Smooth muscle cell (in vitro differentiated cells): ENCODE results near the gene POR. TPM values are rescaled to one million over a fixed set of nuclear protein-coding genes. Genes with fewer than 3 reads are reported as not detected.
A peak's percentile ranks its signal among the peaks of the same experiment; 100 is the strongest.

Experiments used
- DNase-seq: peaks from one replicate; lab custom pipeline; 2025; ENCODE audit not compliant: unreplicated experiment; lab: John Stamatoyannopoulos, UW
- H2AFZ ChIP-seq: fragments of 200-600 bp; sonication (generic); 2 replicates; pipeline ENCODE4 v1.6.0; 2016; ENCODE audit warnings: antibody characterized with exemption, low read depth, mild to moderate bottlenecking
- H3F3A ChIP-seq: fragments of 200-600 bp; sonication (generic); 2 replicates; pipeline ENCODE4 v1.6.0; 2017; ENCODE audit warnings: antibody characterized with exemption, low read depth
- H3K27ac ChIP-seq: fragments of 200-600 bp; sonication (generic); 2 replicates; pipeline ENCODE4 v1.5.1; 2016; ENCODE audit warnings: low read depth, mild to moderate bottlenecking
- H3K27me3 ChIP-seq: fragments of 200-600 bp; sonication (generic); 2 replicates; pipeline ENCODE4 v1.6.1; 2016; ENCODE audit warnings: low read depth, mild to moderate bottlenecking
- H3K36me3 ChIP-seq: fragments of 200-600 bp; sonication (generic); 2 replicates; pipeline ENCODE4 v1.5.1; 2016; ENCODE audit warnings: low read depth
- H3K4me1 ChIP-seq: fragments of 200-600 bp; sonication (generic); 2 replicates; pipeline ENCODE4 v1.5.1; 2016; ENCODE audit warnings: low read depth
- H3K4me2 ChIP-seq: fragments of 200-600 bp; sonication (generic); 2 replicates; pipeline ENCODE4 v1.6.0; 2016; ENCODE audit warnings: mild to moderate bottlenecking
- H3K4me3 ChIP-seq: fragments of 200-600 bp; sonication (generic); 2 replicates; pipeline ENCODE4 v1.5.1; 2016; ENCODE audit warnings: mild to moderate bottlenecking
- H3K79me2 ChIP-seq: fragments of 200-600 bp; sonication (generic); 2 replicates; pipeline ENCODE4 v1.6.0; 2016; ENCODE audit warnings: low read depth, mild to moderate bottlenecking
- H3K9ac ChIP-seq: fragments of 200-600 bp; sonication (generic); 2 replicates; pipeline ENCODE4 v1.6.0; 2016; ENCODE audit warnings: low read depth
- H3K9me3 ChIP-seq: fragments of 200-600 bp; sonication (generic); replicated peaks from 2 replicates; pipeline ENCODE4 v1.5.1; 2016; ENCODE audit warnings: low read depth
- H4K20me1 ChIP-seq: fragments of 200-600 bp; sonication (generic); 2 replicates; pipeline ENCODE4 v1.6.0; 2016; ENCODE audit warnings: low read depth
- WGBS: methylation state at CpG from one replicate; pipeline ENCODE4 v1.1.7; 2016; ENCODE audit warnings: low lambda C conversion rate; 5-methylcytosine and 5-hydroxymethylcytosine counted together
- polyA plus RNA-seq: library from polyadenylated mRNA; unstranded; fragments of >200 nt; fragmentation: Nextera tagmentation; extraction: Ambion mirVana; gene quantifications from 2 replicates; pipeline ENCODE4 v1.2.1, GENCODE V29; 2016
- total RNA-seq: library from RNA; depleted of rRNA; stranded (reverse); fragments of >200 nt; gene quantifications from 2 replicates; pipeline ENCODE4 v1.2.3, GENCODE V29; 2014
- TF ChIP-seq, protein P1 (sequence below): fragments of 200-600 bp; sonication (generic); IDR thresholded peaks from 2 replicates; pipeline ENCODE4 v1.5.1; 2017; ENCODE audit warnings: borderline replicate concordance, mild to moderate bottlenecking, antibody characterized with exemption; ENCODE audit not compliant: insufficient read depth, poor library complexity, severe bottlenecking

POR gene
- total and polyA plus RNA-seq, 2 experiments from 2014 or later, result 46.7 to 52.7 TPM

DNA sequence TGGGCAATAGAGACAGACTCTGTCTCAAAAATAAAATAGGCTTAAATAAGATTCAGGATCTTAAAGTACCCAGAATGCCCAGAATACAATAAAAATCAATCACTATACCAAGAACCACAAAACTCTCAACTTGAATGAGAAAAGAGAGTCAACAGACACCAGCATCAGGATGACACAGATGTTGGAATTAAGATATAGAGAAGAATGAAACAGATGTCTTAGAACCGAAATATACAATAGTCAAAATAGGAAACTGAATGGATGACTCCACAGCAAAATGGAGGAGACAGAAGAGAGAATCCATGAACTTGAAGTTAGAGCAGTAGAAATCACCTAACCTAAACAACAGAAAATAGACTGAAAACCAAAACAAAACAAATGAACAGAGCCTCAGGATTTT is 29.6 kb downstream of the POR start:
- H3K27me3 ChIP-seq, result no peaks in the 10 kb centered on the region
- no peak overlapping the region for H3K4me3 ChIP-seq
- TF ChIP-seq, protein P1, sequence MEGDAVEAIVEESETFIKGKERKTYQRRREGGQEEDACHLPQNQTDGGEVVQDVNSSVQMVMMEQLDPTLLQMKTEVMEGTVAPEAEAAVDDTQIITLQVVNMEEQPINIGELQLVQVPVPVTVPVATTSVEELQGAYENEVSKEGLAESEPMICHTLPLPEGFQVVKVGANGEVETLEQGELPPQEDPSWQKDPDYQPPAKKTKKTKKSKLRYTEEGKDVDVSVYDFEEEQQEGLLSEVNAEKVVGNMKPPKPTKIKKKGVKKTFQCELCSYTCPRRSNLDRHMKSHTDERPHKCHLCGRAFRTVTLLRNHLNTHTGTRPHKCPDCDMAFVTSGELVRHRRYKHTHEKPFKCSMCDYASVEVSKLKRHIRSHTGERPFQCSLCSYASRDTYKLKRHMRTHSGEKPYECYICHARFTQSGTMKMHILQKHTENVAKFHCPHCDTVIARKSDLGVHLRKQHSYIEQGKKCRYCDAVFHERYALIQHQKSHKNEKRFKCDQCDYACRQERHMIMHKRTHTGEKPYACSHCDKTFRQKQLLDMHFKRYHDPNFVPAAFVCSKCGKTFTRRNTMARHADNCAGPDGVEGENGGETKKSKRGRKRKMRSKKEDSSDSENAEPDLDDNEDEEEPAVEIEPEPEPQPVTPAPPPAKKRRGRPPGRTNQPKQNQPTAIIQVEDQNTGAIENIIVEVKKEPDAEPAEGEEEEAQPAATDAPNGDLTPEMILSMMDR, result no peak
- H3K4me1 ChIP-seq, result no peaks in the 10 kb centered on the region
- peaks cover 8% of the 10 kb centered on the region for H3K79me2 ChIP-seq
- H3K27ac ChIP-seq, result peak overlapping the region; percentile 72
- no peak overlapping the region for H2AFZ ChIP-seq
- no peaks in the 10 kb centered on the region for H3K36me3 ChIP-seq
- H4K20me1 ChIP-seq, result peaks cover 22% of the 10 kb centered on the region
- H3F3A ChIP-seq, result peaks cover 3% of the 10 kb centered on the region
- 90% methylated on average over 1 of the region's 1 CpG for WGBS
- H3K4me2 ChIP-seq, result no peak overlapping the region
- no peak for DNase-seq
- H3K9ac ChIP-seq, result peak overlapping the region; percentile 41
- H3K9me3 ChIP-seq, result no peaks in the 10 kb centered on the region

DNA sequence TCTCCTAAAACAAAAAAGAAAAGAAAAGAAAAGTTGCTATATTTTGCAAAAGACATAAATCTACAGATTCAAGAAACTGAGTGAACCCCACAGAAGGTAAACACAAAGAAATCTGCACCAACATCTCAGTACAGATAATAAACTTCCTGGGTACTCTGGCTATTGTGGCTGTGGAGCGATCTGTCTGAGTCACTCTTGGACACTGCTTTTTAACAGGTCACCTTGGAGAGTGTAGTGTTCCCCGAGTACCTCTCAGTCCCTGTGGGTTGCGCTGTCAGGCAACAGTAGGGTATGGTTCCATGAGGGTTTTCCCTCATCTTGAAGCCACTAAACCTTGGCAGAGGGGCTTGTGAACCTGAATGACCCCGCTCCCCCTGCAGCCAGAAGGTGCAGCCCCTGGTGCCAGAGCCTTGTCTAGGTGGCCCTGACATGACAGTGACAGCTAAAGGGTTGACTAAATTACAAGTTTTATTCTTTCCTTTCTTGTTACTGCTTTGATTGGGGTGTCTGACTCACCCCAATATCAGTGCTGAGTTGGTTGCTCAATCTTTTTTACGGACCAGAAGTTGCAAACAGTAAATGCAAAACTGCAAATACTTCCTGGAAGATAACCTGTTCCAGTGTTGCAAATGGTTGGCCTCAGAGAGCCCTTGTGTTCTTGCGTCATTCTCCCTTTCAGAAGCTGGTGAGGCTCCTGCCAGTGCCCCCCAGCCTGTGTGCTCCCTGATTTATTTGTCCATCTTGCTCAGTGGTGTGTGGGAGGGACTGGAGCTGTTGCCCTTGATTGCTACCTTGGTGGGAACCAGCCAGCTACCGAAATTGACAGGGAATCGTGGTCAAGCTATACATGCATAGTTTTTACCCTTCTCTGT is 30.6 kb downstream of the POR start:
- WGBS, result 82% methylated on average over 8 of the region's 8 CpGs

DNA sequence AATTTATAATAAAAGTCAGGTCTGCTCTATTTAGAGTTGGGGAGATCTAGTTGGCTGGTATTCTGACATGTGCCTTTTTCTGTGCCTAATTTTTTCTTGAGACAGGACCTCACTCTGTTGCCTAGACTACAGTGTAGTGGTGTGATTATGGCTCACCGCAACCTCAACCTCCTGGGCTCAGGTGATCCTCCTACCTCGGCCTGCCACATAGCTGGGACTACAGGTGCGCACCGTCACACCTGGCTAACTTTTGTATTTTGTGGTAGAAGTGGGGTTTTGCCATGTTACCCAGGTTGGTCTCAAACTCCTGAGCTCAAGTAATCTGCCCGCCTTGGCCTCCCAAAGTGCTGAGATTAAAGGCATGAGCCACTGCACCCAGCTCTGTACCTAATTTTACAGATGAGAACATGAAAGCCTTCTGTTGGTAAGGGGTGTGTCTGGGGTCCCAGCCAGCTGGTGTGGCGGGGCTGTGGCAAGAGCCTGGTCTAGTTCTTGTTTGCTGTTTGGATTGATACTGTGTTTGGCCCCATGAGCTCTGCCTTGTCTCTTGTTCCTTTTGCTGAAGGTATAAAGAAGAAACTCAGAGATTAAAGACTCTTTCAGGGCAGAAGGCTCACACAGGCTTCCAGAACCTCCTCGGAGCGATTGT is 31.4 kb downstream of the POR start:
- H3K9ac ChIP-seq, result no peak overlapping the region
- no peak overlapping the region for H3K4me2 ChIP-seq
- DNase-seq, result no peak
- H4K20me1 ChIP-seq, result peaks cover 25% of the 10 kb centered on the region
- no peaks in the 10 kb centered on the region for H3K36me3 ChIP-seq
- peak overlapping the region; percentile 21 for H3K27ac ChIP-seq
- H3F3A ChIP-seq, result peaks cover 3% of the 10 kb centered on the region
- TF ChIP-seq, protein P1, result no peak
- 86% methylated on average over 8 of the region's 8 CpGs for WGBS
- H3K4me3 ChIP-seq, result no peak overlapping the region
- H3K4me1 ChIP-seq, result no peaks in the 10 kb centered on the region
- no peak overlapping the region for H2AFZ ChIP-seq
- peaks cover 8% of the 10 kb centered on the region for H3K79me2 ChIP-seq
- no peaks in the 10 kb centered on the region for H3K27me3 ChIP-seq
- no peaks in the 10 kb centered on the region for H3K9me3 ChIP-seq

More for the DNA sequence above, 30.6 kb downstream of the POR start:
- no peak for DNase-seq
- Histone ChIP-seq H3K27me3 (no peaks in the 10 kb centered on the region), H3F3A (peaks cover 3% of the 10 kb centered on the region), H3K27ac (peak overlapping the region; percentile 72), H3K36me3 (no peaks in the 10 kb centered on the region), H3K4me3 (no peak overlapping the region), H2AFZ (no peak overlapping the region), H3K9me3 (no peaks in the 10 kb centered on the region), H3K9ac (no peak overlapping the region), H3K79me2 (peaks cover 8% of the 10 kb centered on the region), H3K4me2 (no peak overlapping the region), H4K20me1 (peaks cover 25% of the 10 kb centered on the region), H3K4me1 (no peaks in the 10 kb centered on the region)
- TF ChIP-seq, protein P1, result no peak
